GM21717 (cell line): Measurements from ENCODE around the gene CA9.

ENCODE experiments used
- ATAC-seq: cut with Tn5 transposase; IDR thresholded peaks from one replicate; pipeline ENCODE4 v1.9.1; 2021; ENCODE audit warnings: mild to moderate bottlenecking, moderate library complexity; ENCODE audit not compliant: unreplicated experiment

Gene CA9

DNA sequence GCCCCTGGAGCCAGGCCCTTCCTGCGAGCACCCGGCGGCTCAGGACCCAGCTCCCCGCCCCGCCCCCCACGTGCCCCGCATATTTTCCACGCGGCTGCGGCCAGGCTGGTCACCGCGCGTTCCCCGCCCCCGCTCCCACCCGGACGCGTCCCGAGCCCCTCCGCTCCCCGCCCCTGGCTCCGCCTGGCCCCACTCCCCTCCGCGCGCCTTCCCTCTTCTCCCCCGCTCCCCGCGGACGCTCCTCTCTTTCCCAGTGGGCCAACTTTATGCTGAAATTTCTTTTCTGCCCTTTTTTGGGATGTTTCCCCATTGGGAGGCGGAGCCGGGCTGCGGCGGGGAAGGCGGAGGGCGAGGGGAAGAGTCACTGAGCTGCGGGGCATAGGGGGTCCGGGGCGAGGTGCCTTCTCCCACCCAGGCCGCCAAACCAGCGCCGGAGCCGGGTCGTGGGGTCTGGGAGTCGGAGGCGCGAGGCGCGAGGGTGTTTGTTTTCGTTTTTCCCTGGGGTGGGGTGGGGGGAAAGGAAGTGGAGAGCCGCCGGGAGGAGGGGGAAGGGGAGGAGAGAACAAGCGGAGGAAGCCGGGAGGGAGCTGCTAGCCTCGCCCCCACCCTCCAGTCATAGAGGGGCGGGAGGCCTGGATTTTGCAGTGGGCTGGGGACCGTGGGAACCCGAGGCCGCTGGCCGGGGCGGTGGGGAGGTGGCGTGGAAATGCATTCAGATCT lies 17.0 kb downstream of the CA9 start:
- ATAC-seq: no peak

DNA sequence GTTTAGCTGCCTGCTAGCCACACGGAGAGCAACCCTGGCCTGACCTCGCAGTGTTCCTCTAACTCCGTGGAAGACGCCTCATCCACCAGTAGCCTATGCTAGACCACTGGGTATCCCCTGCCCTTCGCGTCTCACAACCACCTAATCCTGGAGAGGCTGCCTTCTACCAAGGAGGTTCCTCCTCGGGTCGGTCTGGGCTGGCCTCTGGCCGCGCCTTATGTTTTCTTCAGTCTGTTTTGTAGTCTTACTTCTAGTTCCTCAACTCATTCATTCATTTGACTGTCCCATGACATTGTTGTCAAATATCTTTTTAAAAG lies 17.6 kb downstream of the CA9 start:
- ATAC-seq: no peak

DNA sequence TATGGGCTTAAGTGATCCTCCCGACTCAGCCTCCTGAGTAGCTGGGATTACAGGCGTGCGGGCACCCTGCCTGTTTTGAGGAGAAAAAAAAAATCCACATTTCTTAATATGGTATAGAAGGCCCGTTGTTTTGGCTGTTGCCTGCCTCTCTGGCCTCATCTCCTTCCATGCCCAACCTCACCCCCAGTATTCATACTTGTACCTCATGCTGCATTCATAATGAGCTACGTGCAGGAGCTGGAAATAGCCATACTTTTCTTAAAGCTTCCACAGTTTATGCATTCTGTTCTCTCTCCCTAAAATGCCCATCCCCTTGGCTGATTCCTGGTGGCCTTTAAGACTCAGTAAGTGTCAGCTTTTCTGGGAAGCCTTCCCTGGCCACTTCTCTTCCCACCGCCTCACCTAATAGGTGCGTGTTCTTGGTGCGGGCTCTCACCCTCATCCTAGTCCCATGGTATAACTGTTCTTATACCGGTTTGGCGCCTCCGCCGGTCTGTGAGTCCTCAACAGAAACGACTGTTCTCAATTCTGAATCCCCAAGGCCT lies 18.1 kb downstream of the CA9 start:
- no peak for ATAC-seq

- no peak for ATAC-seq
These were observed 22.2 kb downstream of the CA9 start for GRCh38 chr9:35695943-35696401.

DNA sequence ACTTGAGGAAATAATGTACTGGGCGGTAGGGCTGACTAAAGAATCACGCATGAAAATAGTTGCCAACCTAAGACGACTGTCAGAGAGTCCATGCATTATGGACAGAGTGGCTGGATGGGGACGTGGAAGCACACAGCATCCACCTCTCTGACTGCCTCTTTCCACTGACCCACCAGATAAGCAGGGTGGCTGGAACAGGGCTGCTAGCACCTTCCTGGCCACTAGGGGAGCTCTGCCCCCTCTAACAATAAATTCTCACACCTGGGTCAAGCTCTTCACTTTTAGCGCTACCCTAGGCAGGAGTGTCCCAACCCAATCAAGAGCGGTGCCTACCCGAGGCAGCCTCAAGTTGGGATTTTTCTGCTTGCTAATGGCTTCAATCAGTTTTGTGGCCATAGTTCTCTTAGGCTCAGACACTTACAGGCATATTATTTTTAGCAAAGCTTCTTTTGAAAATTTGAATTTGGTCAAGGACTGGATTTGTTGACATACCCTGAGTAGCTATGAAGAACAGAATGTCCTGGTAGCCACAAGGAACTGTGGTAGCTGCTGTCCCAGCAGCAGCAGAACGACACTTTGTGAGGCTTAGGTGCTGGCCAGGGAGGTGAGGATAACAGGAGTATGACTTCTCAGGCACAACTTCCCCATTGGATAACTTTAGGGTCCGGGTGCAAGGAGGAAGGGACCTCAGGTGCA lies 22.9 kb downstream of the CA9 start:
- peak; percentile 68 for ATAC-seq

- ATAC-seq: no peak
These were observed 23.8 kb downstream of the CA9 start for GRCh38 chr9:35697486-35697885.

GRCh38 chr9:35698231-35698630 lies 24.5 kb downstream of the CA9 start:
- ATAC-seq: no peak

GRCh38 chr9:35700031-35700430 lies 26.3 kb downstream of the CA9 start:
- no peak for ATAC-seq

DNA sequence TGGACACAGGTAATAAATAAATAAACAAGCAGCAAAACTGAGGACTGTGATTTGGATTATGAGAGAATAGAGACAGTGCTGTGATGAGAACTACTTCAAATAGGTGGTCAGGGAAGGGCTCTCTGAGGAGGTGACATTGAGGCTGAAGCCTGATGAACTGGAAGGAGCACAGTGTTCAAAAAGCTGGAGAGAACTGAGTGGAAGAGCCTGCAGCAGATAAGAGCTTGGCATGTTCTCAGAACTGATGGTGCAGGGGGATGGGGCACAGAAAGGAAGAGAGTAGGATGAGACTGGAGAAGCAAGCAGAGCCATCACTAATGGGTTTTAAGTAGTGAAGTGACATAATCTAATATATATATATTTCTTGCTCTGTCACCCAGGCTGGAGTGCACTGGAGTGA lies 27.2 kb downstream of the CA9 start:
- ATAC-seq: no peak

DNA sequence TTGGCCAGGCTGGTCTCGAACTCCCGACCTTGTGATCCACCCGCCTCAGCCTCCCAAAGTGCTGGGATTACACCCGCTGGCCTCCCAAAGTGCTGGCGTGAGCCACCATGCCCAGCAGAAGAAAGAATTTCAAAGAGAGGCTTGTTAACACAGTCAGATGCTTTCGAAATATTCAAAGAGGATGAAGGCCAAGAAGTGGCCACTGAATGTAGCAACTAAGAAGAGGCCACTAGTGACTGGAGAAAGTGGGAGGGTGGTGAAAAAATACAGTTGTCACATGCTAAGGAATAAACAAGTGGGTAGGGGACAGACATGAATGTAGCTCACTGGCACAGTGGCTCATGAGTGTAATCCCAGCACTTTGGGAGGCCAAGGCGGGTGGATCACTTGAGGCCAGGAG lies 29.0 kb downstream of the CA9 start:
- no peak for ATAC-seq

GRCh38 chr9:35703906-35704672 lies 30.4 kb downstream of the CA9 start:
- no peak for ATAC-seq

DNA sequence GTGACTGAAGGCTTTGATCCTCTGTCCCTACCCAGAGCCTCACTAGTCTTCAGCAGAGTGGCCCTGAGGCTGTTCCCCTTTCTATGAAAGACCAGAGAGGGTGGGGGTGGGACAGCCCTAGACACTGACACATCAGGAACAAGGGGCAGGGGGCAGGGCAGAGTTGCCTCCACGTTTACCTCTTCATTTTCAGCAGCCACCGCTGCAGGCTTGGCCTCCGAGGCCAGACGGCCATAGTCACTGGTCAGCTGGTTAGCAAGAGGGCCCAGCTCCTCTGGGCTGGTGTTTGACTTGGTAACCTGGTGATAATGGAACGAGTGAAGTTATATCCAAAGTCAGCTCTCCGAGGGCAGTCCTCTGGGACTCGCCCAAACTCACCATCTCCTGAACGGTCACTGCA lies 31.6 kb downstream of the CA9 start:
- ATAC-seq: no peak

- ATAC-seq: no peak
These were observed 32.2 kb downstream of the CA9 start for GRCh38 chr9:35705836-35706430.

DNA sequence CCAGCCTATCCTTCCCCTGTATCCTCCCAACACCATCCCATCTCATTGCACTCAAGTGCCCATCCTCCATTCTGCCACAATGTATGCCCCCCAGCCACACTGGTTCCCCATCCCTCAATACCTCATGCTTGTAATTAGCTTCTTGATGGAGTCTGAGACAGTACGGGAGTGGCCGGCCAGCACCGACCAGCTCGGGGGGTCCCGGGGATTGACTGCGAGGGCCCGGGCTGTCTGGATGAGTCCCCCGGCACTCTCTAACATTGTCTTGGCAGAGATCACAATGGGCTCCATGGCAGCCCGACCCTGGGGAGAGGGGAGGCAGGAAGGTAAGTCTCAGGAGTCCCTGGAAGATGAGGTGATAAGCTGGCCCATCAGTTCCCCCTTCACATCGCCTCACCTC lies 33.2 kb downstream of the CA9 start:
- no peak for ATAC-seq

DNA sequence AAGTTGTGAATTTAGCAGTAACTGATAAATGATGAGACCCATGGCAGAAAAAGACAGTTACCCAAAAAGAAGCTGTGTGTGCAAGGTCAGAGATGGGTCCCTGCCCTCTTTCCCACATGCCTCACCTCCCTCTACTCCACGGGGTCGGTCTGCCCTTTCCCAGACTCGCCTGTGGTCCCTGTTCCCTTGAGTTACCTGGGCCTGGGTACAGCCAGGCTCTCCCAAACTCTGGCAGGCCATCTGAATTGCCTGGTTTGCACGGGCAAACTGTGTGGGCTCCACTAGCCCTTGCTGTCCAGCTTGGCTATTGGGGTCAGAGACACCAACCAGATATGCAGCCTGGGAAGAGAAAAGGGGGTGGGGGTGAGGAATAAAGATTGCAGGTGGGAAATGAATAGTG lies 34.4 kb downstream of the CA9 start:
- no peak for ATAC-seq

- ATAC-seq: no peak
These were observed 37.2 kb downstream of the CA9 start for GRCh38 chr9:35710818-35711500.

DNA sequence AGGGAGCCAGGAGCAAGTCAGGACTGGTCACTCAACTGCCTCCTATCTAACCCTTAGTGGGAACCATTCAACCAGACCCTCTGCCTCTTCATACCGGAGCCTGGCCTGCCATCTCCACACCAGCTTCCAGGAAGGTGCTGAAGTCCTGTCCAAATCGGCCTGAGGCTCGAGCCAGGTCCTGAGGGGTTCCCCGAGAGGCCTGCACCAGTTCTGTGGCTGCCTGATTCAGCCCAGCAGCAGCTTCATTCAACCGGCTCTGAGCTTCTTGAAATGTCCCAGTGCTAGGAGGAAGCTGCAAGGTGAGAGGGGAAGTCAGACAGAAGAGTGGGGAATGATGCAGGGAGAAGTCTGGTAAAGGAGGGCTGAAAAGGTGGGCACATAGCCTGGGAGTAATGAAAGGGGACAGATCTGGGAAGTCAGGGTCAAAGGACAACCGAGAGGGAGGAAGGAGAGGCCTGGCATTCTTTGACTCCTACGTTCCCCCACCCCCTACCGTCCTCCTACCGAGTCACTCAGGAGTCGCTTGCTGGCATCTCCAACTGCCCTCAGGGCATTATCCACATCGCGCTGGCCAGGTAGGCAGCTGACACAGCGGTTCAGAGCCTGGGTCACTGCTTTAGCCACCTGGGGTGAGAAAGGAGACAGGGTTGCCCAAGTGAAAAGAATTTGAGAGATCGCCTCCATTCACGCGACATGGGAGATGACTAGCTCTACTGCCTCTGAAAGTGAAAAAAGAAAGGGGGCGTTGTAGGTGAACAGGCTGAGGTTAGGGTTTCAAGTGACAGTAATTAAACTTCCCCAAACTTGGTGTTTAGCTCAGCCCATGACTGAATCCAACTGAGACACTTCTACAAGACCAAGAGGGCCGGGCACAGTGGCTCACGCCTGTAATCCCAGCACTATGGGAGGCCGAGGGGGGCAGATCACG lies 38.0 kb downstream of the CA9 start:
- ATAC-seq: no peak

- no peak for ATAC-seq
These were observed 39.2 kb downstream of the CA9 start for GRCh38 chr9:35712762-35713400.

GRCh38 chr9:35713578-35713977 lies 39.9 kb downstream of the CA9 start:
- no peak for ATAC-seq
